Activated CD4-positive, alpha-beta T cell treated with anti-CD3 and anti-CD28 coated beads, Interleukin-2, amount 50 U/mL, for 48 hours (primary cell): ENCODE results near the gene MYH9.
"Not testable (repeated sequence)": the region's sequence is repeated elsewhere in the genome, so short reads cannot be mapped to it uniquely, and the experiment has no call there.

Experiments used
- DNase-seq, 2 experiments: peaks; one replicate each; pipeline ENCODE4 v3.0.0-alpha.2; 2020

The MYH9 gene

GRCh38 chr22:36387959-36388726, at the start of gene MYH9:
MYH9 (minus strand) TSS chr22:36387967; CDS start chr22:36349236, 38,731 bp downstream.
- peak; percentile 100 for DNase-seq

- peak; percentile 52 to 67 for DNase-seq
These were observed 48.0 kb upstream of the MYH9 start for GRCh38 chr22:36435516-36436415.

GRCh38 chr22:36433318-36434231, 45.8 kb upstream of the MYH9 start:
- no peak for DNase-seq

GRCh38 chr22:36432592-36433317, 45.0 kb upstream of the MYH9 start:
- no peak for DNase-seq

- DNase-seq, result no peak
These were observed 44.2 kb upstream of the MYH9 start for GRCh38 chr22:36431977-36432376.

GRCh38 chr22:36430863-36431262, 43.1 kb upstream of the MYH9 start:
- DNase-seq, result no peak

GRCh38 chr22:36427952-36428351, 40.2 kb upstream of the MYH9 start:
- DNase-seq, result not testable (repeated sequence)

GRCh38 chr22:36425977-36426523, 38.3 kb upstream of the MYH9 start:
- DNase-seq, result no peak

GRCh38 chr22:36424901-36425579, 37.3 kb upstream of the MYH9 start:
- no peak for DNase-seq

GRCh38 chr22:36424466-36424865, 36.7 kb upstream of the MYH9 start:
- not testable (repeated sequence) for DNase-seq

GRCh38 chr22:36423461-36424404, 36.0 kb upstream of the MYH9 start:
- DNase-seq, result no peak

- no peak for DNase-seq
These were observed 34.7 kb upstream of the MYH9 start for GRCh38 chr22:36422287-36423014.

- DNase-seq, result no peak
These were observed 32.4 kb upstream of the MYH9 start for GRCh38 chr22:36419912-36420882.

GRCh38 chr22:36419177-36419911, 31.6 kb upstream of the MYH9 start:
- no peak for DNase-seq

- DNase-seq, result no peak
These were observed 29.5 kb upstream of the MYH9 start for GRCh38 chr22:36417281-36417686.

GRCh38 chr22:36415415-36416168, 27.8 kb upstream of the MYH9 start:
- DNase-seq, result no peak
